Activated CD8-positive, alpha-beta memory T cell treated with anti-CD3 and anti-CD28 coated beads, Interleukin-2, amount 50 U/mL, for 24 hours (primary cell): ENCODE measurements around the gene GOLGA8A.
"Not testable (repeated sequence)": the region's sequence is repeated elsewhere in the genome, so short reads cannot be mapped to it uniquely, and the experiment has no call there.

Source experiments
- DNase-seq: peaks from one replicate; pipeline ENCODE4 v3.0.0-alpha.2; 2020; ENCODE audit errors: extremely low read depth

Gene GOLGA8A

GRCh38 chr15:34408973-34409372, 28.6 kb downstream of the GOLGA8A start:
- not testable (repeated sequence) for DNase-seq

GRCh38 chr15:34403899-34404298, 33.7 kb downstream of the GOLGA8A start:
- DNase-seq = not testable (repeated sequence)

- not testable (repeated sequence) for DNase-seq
Observed at GRCh38 chr15:34403160-34403598, 34.4 kb downstream of the GOLGA8A start.

DNA sequence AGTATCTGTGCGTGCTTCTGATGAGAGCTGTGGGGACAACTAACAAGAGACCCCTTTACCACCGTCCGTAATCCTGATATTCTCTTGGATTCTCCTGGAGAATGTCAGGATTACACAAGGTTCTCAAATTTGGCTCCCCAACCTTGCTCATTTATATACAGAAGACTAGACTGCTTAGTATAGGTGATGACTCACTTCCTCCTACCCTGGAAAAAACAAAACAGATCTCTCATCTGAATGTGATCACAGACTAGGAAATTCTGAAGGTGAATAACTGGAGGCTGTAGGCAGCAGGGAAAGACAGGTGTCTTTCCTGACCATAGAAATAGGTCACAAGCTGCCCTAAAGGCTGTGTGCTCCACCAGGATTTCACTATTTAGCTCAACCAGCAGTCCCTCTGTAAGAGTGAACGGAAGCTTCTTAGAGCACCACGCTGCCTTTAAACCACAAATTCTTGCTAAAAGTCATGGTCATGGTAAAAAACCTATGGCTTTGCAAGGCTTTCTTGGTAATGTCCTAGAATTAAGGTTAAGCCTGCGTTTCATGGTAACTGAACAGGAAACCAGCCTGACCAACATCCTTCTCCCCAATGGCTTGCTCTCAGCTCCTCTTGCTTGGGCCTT, 39.9 kb downstream of the GOLGA8A start:
- not testable (repeated sequence) for DNase-seq

DNA sequence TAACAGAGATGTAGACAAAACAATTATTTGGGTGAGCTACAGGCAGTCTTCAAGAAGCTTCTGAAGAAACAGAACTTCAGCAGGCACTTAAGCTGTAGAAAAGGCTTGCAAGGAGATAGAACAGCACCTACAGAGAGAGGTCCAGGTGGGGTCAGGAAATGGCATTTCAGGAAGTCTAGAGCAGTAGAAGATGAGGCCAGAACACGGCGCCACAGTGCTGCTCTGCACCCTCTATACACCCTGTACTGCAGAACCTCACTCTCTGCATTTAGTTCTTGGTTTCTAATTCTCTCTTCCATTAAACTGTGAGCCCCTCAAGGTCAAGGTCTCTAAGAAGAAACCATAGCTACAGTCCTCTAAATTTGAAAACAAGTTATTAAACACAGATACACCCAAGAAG, 44.6 kb downstream of the GOLGA8A start:
- not testable (repeated sequence) for DNase-seq

DNA sequence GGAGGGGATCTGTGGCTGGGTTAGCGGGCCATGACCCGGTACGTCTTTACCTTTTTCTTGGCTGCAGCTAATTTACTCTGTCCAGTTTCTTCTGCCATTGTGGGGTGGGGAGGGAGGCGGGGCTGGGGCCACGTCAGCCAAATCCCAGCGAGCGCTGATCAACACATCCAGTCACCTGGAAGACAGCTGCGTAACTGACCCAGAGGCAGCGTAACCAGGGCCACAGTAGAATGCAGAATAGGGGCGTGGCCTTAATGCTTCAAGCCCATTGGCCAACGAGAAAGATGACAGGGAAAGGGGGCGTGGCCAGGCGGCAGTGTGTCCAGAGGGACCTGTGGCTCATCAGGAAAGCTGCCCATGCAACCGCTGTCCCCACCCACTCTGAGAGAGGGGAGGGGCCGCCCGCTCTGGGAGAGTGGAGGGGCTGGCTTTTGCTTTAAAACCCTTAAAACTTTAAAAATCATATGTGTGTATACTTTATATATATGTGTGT, 48.0 kb downstream of the GOLGA8A start:
- not testable (repeated sequence) for DNase-seq
